Kidney (tissue), 14 donors: ENCODE data around the gene LIAS. TPM values are rescaled to one million over a fixed set of nuclear protein-coding genes. Genes with fewer than 3 reads are reported as not detected.

Experiments used
- DNase-seq, 5 donors: peaks; one replicate each; pipeline ENCODE4 v3.0.0-alpha.2; 2013 to 2020
- FAIRE-seq: peaks from 2 replicates; lab custom pipeline; 2012; peaks lifted over from hg19 to GRCh38; lab: Jason Lieb, UNC
- H3K27ac ChIP-seq, 2 donors: one replicate each; pipeline ENCODE4 v1.7.0; 2013; ENCODE audit warnings: low read depth in 2 of 2, low read length in 2 of 2, inconsistent platforms in 1 of 2
- H3K27me3 ChIP-seq: one replicate; pipeline ENCODE4 v1.7.1; 2013; ENCODE audit warnings: low read length, inconsistent platforms; ENCODE audit not compliant: control insufficient read depth, insufficient read depth
- H3K36me3 ChIP-seq, 3 donors: one replicate each; pipeline versions ENCODE4 v1.7.0 to v1.7.1; 2013; ENCODE audit warnings: low read length in 3 of 3, control low read depth in 1 of 3, inconsistent platforms in 1 of 3; ENCODE audit not compliant: insufficient read depth in 3 of 3, control insufficient read depth in 2 of 3
- H3K4me1 ChIP-seq, 3 donors: one replicate each; pipeline versions ENCODE4 v1.7.0 to v1.7.1; 2013; ENCODE audit warnings: low read length in 3 of 3, inconsistent platforms in 1 of 3, low read depth in 1 of 3; ENCODE audit not compliant: control insufficient read depth in 2 of 3, insufficient read depth in 2 of 3
- H3K4me3 ChIP-seq, 3 donors: one replicate each; pipeline versions ENCODE4 v1.7.0 to v1.8.1; 2013; ENCODE audit warnings: low read length in 3 of 3, control low read depth in 1 of 3, inconsistent platforms in 1 of 3
- H3K9ac ChIP-seq, 3 donors: one replicate each; pipeline versions ENCODE4 v1.7.0 to v1.7.1; 2013; ENCODE audit warnings: low read length in 3 of 3, control low read depth in 1 of 3, inconsistent platforms in 1 of 3
- H3K9me3 ChIP-seq, 3 donors: one replicate each; pipeline versions ENCODE4 v1.7.0 to v1.7.1; 2013; ENCODE audit warnings: low read length in 3 of 3, control low read depth in 1 of 3, inconsistent platforms in 1 of 3; ENCODE audit not compliant: control insufficient read depth in 2 of 3, insufficient read depth in 1 of 3
- intact Hi-C: fragments of 100-400 bp; cut with DNase I; formaldehyde crosslinking; loops from one replicate; pipeline ENCODE4 v1.11.1; 2022
- polyA plus RNA-seq: library from polyadenylated mRNA; stranded (reverse); fragments of 350-450 nt; fragmentation: Illumina TruSeq; extraction: RNeasy Lipid Tissue Mini Kit (QIAGEN cat#74804); gene quantifications from one replicate; pipeline ENCODE4 v1.2.3, GENCODE V29; 2014; ENCODE audit warnings: low read depth, low replicate concordance; ENCODE audit not compliant: insufficient read depth
- total RNA-seq: library from RNA; stranded (reverse); fragmentation: NEBNext Ultra II Directional; extraction: Animal tissue kit (Norgen Biotek cat#: 25700); gene quantifications from one replicate; pipeline ENCODE4 v1.2.1, GENCODE V29; 2021
- TF ChIP-seq, protein P1 (sequence below): IDR thresholded peaks from 3 replicates; pipeline ENCODE4 v1.5.1; 2012; ENCODE audit warnings: mild to moderate bottlenecking, moderate library complexity, borderline replicate concordance; ENCODE audit not compliant: insufficient read depth; ENCODE audit errors: extremely low read depth
- donor health status: control.
- donor health status: control.
- donor health status: control.
- donor health status: control.
- donor health status: control.
- donor health status: DM: yes; HTN: yes; CAD: no.
- donor health status: Normal renal cell carcinoma (clear cell type).

LIAS gene
- total and polyA plus RNA-seq, 2 donors from 2014 or later, result 14.9 to 30.5 TPM

DNA sequence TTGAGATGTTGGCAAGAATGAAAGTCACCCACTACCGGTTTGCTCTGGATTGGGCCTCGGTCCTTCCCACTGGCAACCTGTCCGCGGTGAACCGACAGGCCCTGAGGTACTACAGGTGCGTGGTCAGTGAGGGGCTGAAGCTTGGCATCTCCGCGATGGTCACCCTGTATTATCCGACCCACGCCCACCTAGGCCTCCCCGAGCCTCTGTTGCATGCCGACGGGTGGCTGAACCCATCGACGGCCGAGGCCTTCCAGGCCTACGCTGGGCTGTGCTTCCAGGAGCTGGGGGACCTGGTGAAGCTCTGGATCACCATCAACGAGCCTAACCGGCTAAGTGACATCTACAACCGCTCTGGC, 12.4 kb upstream of the LIAS start:
- peaks cover 0 to 11% (median 10%) of the 10 kb centered on the region in 3 donors for H3K4me1 ChIP-seq
- peak overlapping the region in 2 of 3 donors; percentile 64 to 67 for H3K4me3 ChIP-seq
- H3K36me3 ChIP-seq, result no peaks in the 10 kb centered on the region
- FAIRE-seq (no peak), DNase-seq (peak in 2 of 5 donors; percentile 19 to 64)
- H3K9ac ChIP-seq, result no peak overlapping the region
- H3K27me3 ChIP-seq, result no peaks in the 10 kb centered on the region
- TF ChIP-seq, protein P1, sequence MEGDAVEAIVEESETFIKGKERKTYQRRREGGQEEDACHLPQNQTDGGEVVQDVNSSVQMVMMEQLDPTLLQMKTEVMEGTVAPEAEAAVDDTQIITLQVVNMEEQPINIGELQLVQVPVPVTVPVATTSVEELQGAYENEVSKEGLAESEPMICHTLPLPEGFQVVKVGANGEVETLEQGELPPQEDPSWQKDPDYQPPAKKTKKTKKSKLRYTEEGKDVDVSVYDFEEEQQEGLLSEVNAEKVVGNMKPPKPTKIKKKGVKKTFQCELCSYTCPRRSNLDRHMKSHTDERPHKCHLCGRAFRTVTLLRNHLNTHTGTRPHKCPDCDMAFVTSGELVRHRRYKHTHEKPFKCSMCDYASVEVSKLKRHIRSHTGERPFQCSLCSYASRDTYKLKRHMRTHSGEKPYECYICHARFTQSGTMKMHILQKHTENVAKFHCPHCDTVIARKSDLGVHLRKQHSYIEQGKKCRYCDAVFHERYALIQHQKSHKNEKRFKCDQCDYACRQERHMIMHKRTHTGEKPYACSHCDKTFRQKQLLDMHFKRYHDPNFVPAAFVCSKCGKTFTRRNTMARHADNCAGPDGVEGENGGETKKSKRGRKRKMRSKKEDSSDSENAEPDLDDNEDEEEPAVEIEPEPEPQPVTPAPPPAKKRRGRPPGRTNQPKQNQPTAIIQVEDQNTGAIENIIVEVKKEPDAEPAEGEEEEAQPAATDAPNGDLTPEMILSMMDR, result no peak
- intact Hi-C loops, result no loop called here
- no peak overlapping the region for H3K27ac ChIP-seq
- H3K9me3 ChIP-seq, result no peaks in the 10 kb centered on the region

DNA sequence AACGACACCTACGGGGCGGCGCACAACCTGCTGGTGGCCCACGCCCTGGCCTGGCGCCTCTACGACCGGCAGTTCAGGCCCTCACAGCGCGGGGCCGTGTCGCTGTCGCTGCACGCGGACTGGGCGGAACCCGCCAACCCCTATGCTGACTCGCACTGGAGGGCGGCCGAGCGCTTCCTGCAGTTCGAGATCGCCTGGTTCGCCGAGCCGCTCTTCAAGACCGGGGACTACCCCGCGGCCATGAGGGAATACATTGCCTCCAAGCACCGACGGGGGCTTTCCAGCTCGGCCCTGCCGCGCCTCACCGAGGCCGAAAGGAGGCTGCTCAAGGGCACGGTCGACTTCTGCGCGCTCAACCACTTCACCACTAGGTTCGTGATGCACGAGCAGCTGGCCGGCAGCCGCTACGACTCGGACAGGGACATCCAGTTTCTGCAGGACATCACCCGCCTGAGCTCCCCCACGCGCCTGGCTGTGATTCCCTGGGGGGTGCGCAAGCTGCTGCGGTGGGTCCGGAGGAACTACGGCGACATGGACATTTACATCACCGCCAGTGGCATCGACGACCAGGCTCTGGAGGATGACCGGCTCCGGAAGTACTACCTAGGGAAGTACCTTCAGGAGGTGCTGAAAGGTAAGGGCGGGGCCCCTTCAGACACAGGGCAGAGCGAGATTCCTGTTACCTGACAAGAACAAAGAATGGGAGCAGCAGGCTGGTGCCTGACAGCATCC, 11.8 kb upstream of the LIAS start:
- peaks cover 0 to 3% (median 1%) of the 10 kb centered on the region in 3 donors for H3K36me3 ChIP-seq
- intact Hi-C loops, result no loop called here
- no peaks in the 10 kb centered on the region for H3K9me3 ChIP-seq
- peak overlapping the region in 1 of 3 donors; percentile 30 for H3K9ac ChIP-seq
- FAIRE-seq (no peak), DNase-seq (peak; percentile 75 to 90 (median 87))
- H3K4me3 ChIP-seq, result peak overlapping the region; percentile 26 to 67 (median 64)
- peaks cover 0 to 12% (median 11%) of the 10 kb centered on the region in 3 donors for H3K4me1 ChIP-seq
- TF ChIP-seq, protein P1, result no peak
- H3K27ac ChIP-seq, result no peak overlapping the region
- H3K27me3 ChIP-seq, result no peaks in the 10 kb centered on the region

- no peak overlapping the region for H3K9ac ChIP-seq
- H3K9me3 ChIP-seq, result no peaks in the 10 kb centered on the region
- intact Hi-C loops, result no loop called here
- peak overlapping the region in 1 of 2 donors; percentile 26 for H3K27ac ChIP-seq
- DNase-seq (peak in 1 of 5 donors; percentile 30), FAIRE-seq (no peak)
- H3K4me3 ChIP-seq, result no peak overlapping the region
- no peaks in the 10 kb centered on the region for H3K27me3 ChIP-seq
- peaks cover 8 to 30% (median 22%) of the 10 kb centered on the region in 3 donors for H3K36me3 ChIP-seq
- TF ChIP-seq, protein P1, result no peak
- peaks cover 0 to 12% (median 11%) of the 10 kb centered on the region in 3 donors for H3K4me1 ChIP-seq
Measured at GRCh38 chr4:39450618-39451017, 8.2 kb upstream of the LIAS start.
